Ovary (tissue), 9 donors: ENCODE data around the gene IGSF21. TPM values are rescaled to one million over a fixed set of nuclear protein-coding genes. Genes with fewer than 3 reads are reported as not detected.

ENCODE experiments used
- DNase-seq, 5 donors: peaks; one replicate each; pipeline ENCODE4 v3.0.0-alpha.2; 2019 to 2020
- H3K27ac ChIP-seq, 2 donors: fragments of 200-600 bp; one replicate each; pipeline versions ENCODE4 v1.5.1 to v1.8.0; 2019 to 2022
- H3K27me3 ChIP-seq: fragments of 200-600 bp; one replicate; pipeline ENCODE4 v1.8.0; 2022
- H3K36me3 ChIP-seq: fragments of 200-600 bp; sonication (generic); one replicate; pipeline ENCODE4 v1.5.1; 2019
- H3K4me1 ChIP-seq: one replicate; pipeline ENCODE4 v1.8.1; 2013; ENCODE audit warnings: mild to moderate bottlenecking, moderate library complexity; ENCODE audit not compliant: insufficient read depth
- H3K4me3 ChIP-seq: fragments of 200-600 bp; sonication (generic); one replicate; pipeline ENCODE4 v1.5.1; 2017
- H3K9me3 ChIP-seq, 2 donors: fragments of 200-600 bp in 1 of 2; sonication (generic) in 1 of 2; one replicate each; pipeline versions ENCODE4 v1.5.1 to v1.8.1; 2013 to 2019; ENCODE audit warnings: mild to moderate bottlenecking in 1 of 2, moderate library complexity in 1 of 2
- CTCF ChIP-seq, 3 donors: fragments of 450-650 bp in 2 of 3; fragments of 200-600 bp in 1 of 3; IDR thresholded peaks; one replicate each; pipeline versions ENCODE4 v1.5.1 to v1.8.0; 2016 to 2022; ENCODE audit warnings: antibody characterized with exemption in 3 of 3, mild to moderate bottlenecking in 1 of 3
- EP300 ChIP-seq: sonication (generic); formaldehyde crosslinking; IDR thresholded peaks from one replicate; pipeline ENCODE4 v1.6.1; 2017; ENCODE audit warnings: antibody characterized with exemption
- POLR2A ChIP-seq: fragments of 450-650 bp; IDR thresholded peaks from one replicate; pipeline ENCODE4 v1.6.1; 2017; ENCODE audit warnings: antibody characterized with exemption, mild to moderate bottlenecking, moderate library complexity
- WGBS, 3 donors: extraction: QIAGEN DNeasy Blood & Tissue Kit in 1 of 3; methylation state at CpG; one replicate each; pipeline versions ENCODE4 v1.1.5 to v1.1.7; 2013 to 2017; 5-methylcytosine and 5-hydroxymethylcytosine counted together
- intact Hi-C, 4 donors: fragments of 100-400 bp; cut with DNase I; formaldehyde crosslinking; loops; one replicate each; pipeline versions ENCODE4 v1.11.0 to v1.15.1; 2022 to 2023
- polyA plus RNA-seq, 2 donors: library from polyadenylated mRNA; stranded (reverse); fragments of 200-250 nt in 1 of 2; fragments of 350-450 nt in 1 of 2; fragmentation: Illumina TruSeq in 1 of 2; extraction: RNeasy Lipid Tissue Mini Kit (QIAGEN cat#74804) in 1 of 2; gene quantifications; one replicate each; pipeline ENCODE4 v1.2.3, GENCODE V29; 2013 to 2014
- total RNA-seq, 7 donors: library from RNA; depleted of rRNA in 2 of 7; stranded (reverse); fragments of >200 nt in 2 of 7; fragmentation: NEBNext Ultra II Directional in 3 of 7; extraction: Animal tissue kit (Norgen Biotek cat#: 25700) in 3 of 7; gene quantifications; one replicate each; pipeline versions ENCODE4 v1.1.0 to v1.2.4, GENCODE V29; 2016 to 2023
- donor health status: DM: no; HTN: no; CAD: no; lungs with moderate emphysema.
- donor health status: DM: no; HTN: no; CAD: no.
- donor health status: Bipolar disorder and iron deficiency.
- donor health status: DM: yes; HTN: yes; CAD: no.
- donor health status: DM: no; HTN: no; CAD: no.
- donor health status: DM: yes; HTN: yes; CAD: no.

Gene IGSF21
- total and polyA plus RNA-seq, 9 donors, result 0.24 to 4.5 (median 1.3) TPM

DNA sequence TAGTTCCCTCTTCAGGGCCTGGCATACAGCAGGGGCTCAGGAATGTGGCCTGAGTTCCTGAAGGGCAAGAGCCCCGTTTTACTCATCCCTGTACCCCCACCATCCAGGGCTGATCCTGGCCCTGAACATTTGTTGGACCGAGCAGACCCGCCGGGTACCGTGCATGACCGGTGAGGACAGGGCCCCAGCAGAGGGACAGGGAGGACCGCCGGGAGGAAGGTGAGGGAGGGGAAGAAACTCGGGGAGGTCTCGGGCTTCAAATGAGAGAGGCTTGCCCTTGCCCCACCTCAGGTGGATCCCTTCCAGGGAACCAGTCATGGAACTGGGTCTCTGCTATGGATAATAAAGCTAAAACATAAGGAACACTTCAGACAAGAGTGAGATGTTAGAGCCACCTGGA, 205.4 kb downstream of the IGSF21 start:
- H3K27me3 ChIP-seq, result no peaks in the 10 kb centered on the region
- intact Hi-C loops, result no loop called here
- DNase-seq, result no peak
- WGBS, 3 donors, result 76 to 83% (median 78%) methylated on average over 10 of the region's 10 CpGs
- TF ChIP-seq EP300 (no peak), POLR2A (no peak), CTCF (IDR thresholded peaks at IDR 0.05) (no peak)
- no peaks in the 10 kb centered on the region for H3K4me1 ChIP-seq
- H3K27ac ChIP-seq, result no peak overlapping the region
- H3K4me3 ChIP-seq, result no peak overlapping the region
- H3K36me3 ChIP-seq, result no peaks in the 10 kb centered on the region
- peaks cover 0 to 3% of the 10 kb centered on the region in 2 donors for H3K9me3 ChIP-seq

DNA sequence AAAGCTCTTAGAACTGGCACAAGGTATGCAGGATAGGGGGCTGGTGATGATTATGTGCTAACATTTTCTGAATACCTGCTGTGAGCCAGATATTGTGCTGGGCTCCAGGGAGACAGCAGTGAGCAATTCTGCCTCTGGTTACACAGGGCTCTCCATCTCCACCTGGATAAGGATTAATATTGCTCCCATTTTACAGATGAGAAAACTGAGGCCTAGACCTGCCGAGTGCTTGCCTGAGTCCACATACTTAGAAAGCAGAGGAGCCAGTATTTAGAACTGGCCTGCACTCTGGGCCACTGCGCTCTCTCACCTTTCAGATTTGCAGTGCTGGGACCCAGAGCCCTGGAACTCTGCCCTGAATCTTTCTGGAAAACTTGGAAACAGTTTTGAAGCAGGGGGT, 205.9 kb downstream of the IGSF21 start:
- no peak overlapping the region for H3K4me3 ChIP-seq
- intact Hi-C loops, result no loop called here
- no peaks in the 10 kb centered on the region for H3K36me3 ChIP-seq
- peaks cover 0 to 3% of the 10 kb centered on the region in 2 donors for H3K9me3 ChIP-seq
- WGBS, 3 donors, result 81 to 86% (median 86%) methylated on average over 2 of the region's 2 CpGs
- no peaks in the 10 kb centered on the region for H3K27me3 ChIP-seq
- H3K4me1 ChIP-seq, result no peaks in the 10 kb centered on the region
- H3K27ac ChIP-seq, result no peak overlapping the region
- no peak for TF ChIP-seq EP300
- no peak for TF ChIP-seq CTCF (IDR thresholded peaks at IDR 0.05)
- no peak for TF ChIP-seq POLR2A
- no peak for DNase-seq

DNA sequence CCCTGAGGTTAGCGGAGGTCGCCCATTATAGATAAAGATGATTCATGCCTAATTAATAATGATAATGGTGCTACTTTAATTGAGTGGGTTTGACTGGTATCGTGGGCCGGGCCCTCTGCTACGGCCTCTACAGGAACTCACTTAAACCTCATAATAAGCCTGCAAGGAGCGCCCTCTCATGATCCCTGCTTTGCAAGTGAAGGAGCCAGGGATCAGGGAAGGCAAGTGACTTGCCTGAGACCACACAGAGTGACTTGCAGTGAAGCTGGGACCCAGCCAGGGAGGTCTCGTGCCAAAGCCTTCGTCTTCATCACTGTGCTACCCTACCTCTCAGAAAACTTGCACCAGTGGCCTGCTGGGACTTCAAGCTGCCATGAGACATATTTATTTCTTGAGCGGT, 206.8 kb downstream of the IGSF21 start:
- TF ChIP-seq CTCF (IDR thresholded peaks at IDR 0.05) (no peak), EP300 (no peak), POLR2A (no peak)
- DNase-seq, result no peak
- no peaks in the 10 kb centered on the region for H3K4me1 ChIP-seq
- no peak overlapping the region for H3K4me3 ChIP-seq
- H3K36me3 ChIP-seq, result no peaks in the 10 kb centered on the region
- intact Hi-C loops, result no loop called here
- no peaks in the 10 kb centered on the region for H3K27me3 ChIP-seq
- no peak overlapping the region for H3K27ac ChIP-seq
- WGBS, 3 donors, result 63 to 65% (median 65%) methylated on average over 9 of the region's 9 CpGs
- H3K9me3 ChIP-seq, result peaks cover 0 to 3% of the 10 kb centered on the region in 2 donors

GRCh38 chr1:18315449-18315848, 207.9 kb downstream of the IGSF21 start:
- 79 to 92% (median 88%) methylated on average over 1 of the region's 1 CpG for WGBS, 3 donors
- H3K27me3 ChIP-seq, result no peaks in the 10 kb centered on the region
- TF ChIP-seq POLR2A (no peak), EP300 (no peak), CTCF (IDR thresholded peaks at IDR 0.05) (no peak)
- no peak for DNase-seq
- no peaks in the 10 kb centered on the region for H3K4me1 ChIP-seq
- H3K27ac ChIP-seq, result no peak overlapping the region
- intact Hi-C loops, result no loop called here
- no peak overlapping the region for H3K4me3 ChIP-seq
- H3K9me3 ChIP-seq, result peaks cover 0 to 3% of the 10 kb centered on the region in 2 donors
- H3K36me3 ChIP-seq, result no peaks in the 10 kb centered on the region
